K562 (cell line): ENCODE measurements around the gene LCMT2. TPM values are rescaled to one million over a fixed set of nuclear protein-coding genes. Genes with fewer than 3 reads are reported as not detected.
"Not testable (repeated sequence)": the region's sequence is repeated elsewhere in the genome, so short reads cannot be mapped to it uniquely, and the experiment has no call there.

ENCODE experiments used
- ATAC-seq: fragments of 200-7000 bp; cut with Tn5 transposase; 3 replicates; pipeline ENCODE4 v1.9.1; 2020; ENCODE audit warnings: moderate library complexity
- BruUV-seq: library from RNA; stranded (reverse); fragments of 400-500 nt; replicated peaks from 2 replicates; lab custom pipeline; 2021; lab: Mats Ljungman, UMichigan
- CTCF ChIA-PET: fragments of 300-600 bp; formaldehyde crosslinking; extraction: SDS; loops from one replicate; lab custom pipeline; 2021; ENCODE audit warnings: low intra/inter-chr PET ratio; lab: Yijun Ruan, JAX
- POLR2A ChIA-PET: fragments of 300-600, 350-650 bp; sonication (Branson Sonifier 250); formaldehyde crosslinking; extraction: SDS; loops from one replicate; lab custom pipeline; 2021; ENCODE audit warnings: antibody characterized with exemption, inconsistent platforms; lab: Yijun Ruan, JAX
- DNase-seq, 4 experiments: peaks; one replicate each; pipeline versions ENCODE4 v3.0.0 to v3.0.0-alpha.2; 2011 to 2018; ENCODE audit warnings: low spot score in 3 of 4, mixed read lengths in 3 of 4; ENCODE audit errors: extremely low read depth in 1 of 4
- FAIRE-seq: peaks from 2 replicates; lab custom pipeline; 2011; peaks lifted over from hg19 to GRCh38; lab: Jason Lieb, UNC
- H2AFZ ChIP-seq: 2 replicates; pipeline ENCODE4 v1.6.0; 2011; ENCODE audit warnings: low read depth, low read length, control low read depth, inconsistent platforms
- H3K27ac ChIP-seq: fragments of 200-600 bp; 3 replicates; pipeline ENCODE4 v1.8.0; 2011; ENCODE audit warnings: low read depth, mild to moderate bottlenecking, control low read depth, inconsistent platforms, low read length, moderate library complexity, mixed read lengths; ENCODE audit errors: extremely low read depth
- H3K27me3 ChIP-seq, 2 experiments: fragments of 300-600 bp in 1 of 2; 2 replicates in 1 of 2; 3 replicates in 1 of 2; pipeline versions ENCODE4 v1.6.0 to v1.8.0; 2011; ENCODE audit warnings: inconsistent platforms in 2 of 2, low read length in 2 of 2, mild to moderate bottlenecking in 1 of 2, mixed read lengths in 1 of 2, moderate library complexity in 1 of 2; ENCODE audit not compliant: control insufficient read depth in 2 of 2, insufficient read depth in 2 of 2
- H3K36me3 ChIP-seq: fragments of 300-600 bp; 3 replicates; pipeline ENCODE4 v1.8.0; 2011; ENCODE audit warnings: mild to moderate bottlenecking, low read length, inconsistent platforms; ENCODE audit not compliant: control insufficient read depth, insufficient read depth
- H3K4me1 ChIP-seq, 2 experiments: fragments of 200-600 bp in 1 of 2; replicated peaks in 1 of 2; 2 replicates in 1 of 2; 3 replicates in 1 of 2; pipeline versions ENCODE4 v1.5.1 to v1.8.0; 2011; ENCODE audit warnings: inconsistent platforms in 2 of 2, low read length in 2 of 2, mild to moderate bottlenecking in 1 of 2, mixed read lengths in 1 of 2, moderate library complexity in 1 of 2; ENCODE audit not compliant: control insufficient read depth in 2 of 2, insufficient read depth in 2 of 2
- H3K4me2 ChIP-seq: 2 replicates; pipeline ENCODE4 v1.6.1; 2011; ENCODE audit warnings: low read length, control low read depth, inconsistent platforms, mixed read lengths; ENCODE audit not compliant: insufficient read depth
- H3K4me3 ChIP-seq: fragments of 200-600 bp; sonication (generic), shearing (Covaris generic); 2 replicates; pipeline ENCODE4 v1.5.1; 2016; ENCODE audit warnings: control low read depth, inconsistent platforms
- H3K79me2 ChIP-seq: fragments of 200-600 bp; 3 replicates; pipeline ENCODE4 v1.8.0; 2011; ENCODE audit warnings: low read length, inconsistent platforms; ENCODE audit not compliant: control insufficient read depth, insufficient read depth
- H3K9ac ChIP-seq, 2 experiments: 2 replicates each; pipeline versions ENCODE4 v1.6.0 to v1.6.1; 2011; ENCODE audit warnings: low read depth in 2 of 2, low read length in 2 of 2, control low read depth in 1 of 2, inconsistent platforms in 1 of 2, mild to moderate bottlenecking in 1 of 2, mixed read lengths in 1 of 2; ENCODE audit not compliant: insufficient read depth in 1 of 2
- H3K9me1 ChIP-seq: one replicate; pipeline ENCODE4 v1.6.0; 2011; ENCODE audit warnings: inconsistent platforms, mild to moderate bottlenecking, low read length, moderate library complexity; ENCODE audit not compliant: control insufficient read depth, insufficient read depth
- H3K9me3 ChIP-seq: replicated peaks from 2 replicates; pipeline ENCODE4 v1.5.1; 2011; ENCODE audit warnings: low read depth, low read length, inconsistent platforms; ENCODE audit not compliant: control insufficient read depth, insufficient read depth
- H4K20me1 ChIP-seq: replicated peaks from 2 replicates; pipeline ENCODE4 v1.6.1; 2011; ENCODE audit warnings: low read length, inconsistent platforms, mixed read lengths; ENCODE audit not compliant: control insufficient read depth, insufficient read depth
- AFF1 ChIP-seq, 2 experiments: fragments of 450-650 bp; IDR thresholded peaks; 2 replicates each; pipeline ENCODE4 v1.6.1; 2018; ENCODE audit warnings: mild to moderate bottlenecking in 2 of 2, low read depth in 1 of 2; ENCODE audit not compliant: partially characterized antibody in 2 of 2
- ZNF184 ChIP-seq: sonication (generic); formaldehyde crosslinking; IDR thresholded peaks from 2 replicates; pipeline ENCODE4 v1.5.0; 2020; ENCODE audit warnings: missing genetic modification reagents
- WGBS: fragments of 100-300 bp; shearing (Covaris generic); methylation state at CpG from one replicate; pipeline ENCODE4 v1.1.6; 2016; ENCODE audit warnings: low coverage, mixed read lengths; ENCODE audit not compliant: insufficient coverage; ENCODE audit errors: missing lambda C conversion rate; 5-methylcytosine and 5-hydroxymethylcytosine counted together
- in situ Hi-C: fragments of 300-500 bp; cut with MboI; formaldehyde crosslinking; loops from 4 replicates; pipeline ENCODE4 v1.15.0; 2018; ENCODE audit warnings: inconsistent platforms, mixed read lengths
- intact Hi-C: fragments of 100-400 bp; cut with micrococcal nuclease; formaldehyde crosslinking; loops from 2 replicates; pipeline ENCODE4 v1.14.2; 2022
- polyA plus RNA-seq, 8 experiments: library from polyadenylated mRNA; depleted of rRNA in 4 of 8; stranded (reverse) in 5 of 8; unstranded in 3 of 8; fragments of >200 nt; fragmentation: Nextera tagmentation in 2 of 8; fragmentation: Illumina TruSeq in 1 of 8; extraction: Ambion mirVana in 2 of 8; extraction: Trizol in 1 of 8; gene quantifications; 2 replicates each; pipeline versions ENCODE4 v1.2.1 to v1.2.3, GENCODE V29; 2011 to 2014; ENCODE audit warnings: inconsistent platforms in 1 of 8, missing spikeins in 1 of 8
- total RNA-seq, 7 experiments: library from RNA; depleted of rRNA in 6 of 7; stranded (reverse); fragments of >200 nt in 6 of 7; fragmentation: Illumina TruSeq in 2 of 7; extraction: Trizol in 2 of 7; gene quantifications; 2 replicates each; pipeline versions ENCODE4 v1.2.1 to v1.2.3, GENCODE V29; 2011 to 2021; ENCODE audit warnings: low replicate concordance in 1 of 7

Gene LCMT2
- total and polyA plus RNA-seq, 9 of the 15 experiments (the other 6 are each of a cell fraction or from before 2014, with no cell fraction given), result 2.5 to 22.3 (median 15.2) TPM

- POLR2A ChIA-PET, H3K27ac ChIP-seq, H3K9me3 ChIP-seq, H3K36me3 ChIP-seq, FAIRE-seq, DNase-seq, CTCF ChIA-PET, H3K79me2 ChIP-seq, H3K4me2 ChIP-seq, BruUV-seq, H3K4me1 ChIP-seq, ATAC-seq, H4K20me1 ChIP-seq, in situ Hi-C loops, H3K9me1 ChIP-seq, H3K9ac ChIP-seq, H3K4me3 ChIP-seq, H2AFZ ChIP-seq: not testable (repeated sequence)
- WGBS, result 50% methylated on average over 2 of the region's 3 CpGs
- TF ChIP-seq AFF1 (IDR thresholded peaks at IDR 0.05; ENCODE audit: low read depth in 1 of 2, partially characterized antibody in 2 of 2) (peak in 1 of 2 experiments; percentile 91), ZNF184 (0 out of 2 replicates have a peak, but pooled peaks have one; percentile 44)
- intact Hi-C loops, result loop anchor here (5.0 to 10.0 kb wide), 2 partner anchors 357 to 585 kb away; no protein-coding TSS in a partner anchor
- peaks cover 16 to 36% of the 10 kb centered on the region in 2 experiments; a peak in 4 of 5 replicates for H3K27me3 ChIP-seq
Measured at GRCh38 chr15:43289656-43290055, 40.7 kb downstream of the LCMT2 start.
